ENCODE measurements around the gene HPDL. TPM values are rescaled to one million over a fixed set of nuclear protein-coding genes. Genes with fewer than 3 reads are reported as not detected.
"Not testable (repeated sequence)": the region's sequence is repeated elsewhere in the genome, so short reads cannot be mapped to it uniquely, and the experiment has no call there.

The HPDL gene
- 1 to 10 TPM; 2.9 to 4.8 (median 3.6) TPM for polyA plus RNA-seq (ENCODE audit: insufficient read length in 4 of 4)

- peak; percentile 69 to 76 (median 74) for DNase-seq (ENCODE audit: low read depth in 4 of 4, low spot score in 3 of 4)
Observed at GRCh38 chr1:45326627-45327623, at the start of gene HPDL. HPDL (plus strand) TSS chr1:45326895; CDS start chr1:45327149, 254 bp downstream.

- DNase-seq (ENCODE audit: low read depth in 4 of 4, low spot score in 3 of 4), result no peak
Observed at GRCh38 chr1:45282351-45282750, 44.3 kb upstream of the HPDL start.

GRCh38 chr1:45284858-45285257, 41.8 kb upstream of the HPDL start:
- not testable (repeated sequence) for DNase-seq (ENCODE audit: low read depth in 4 of 4, low spot score in 3 of 4)

GRCh38 chr1:45286521-45286920, 40.2 kb upstream of the HPDL start:
- DNase-seq (ENCODE audit: low read depth in 4 of 4, low spot score in 3 of 4), result not testable (repeated sequence)

GRCh38 chr1:45291002-45291401, 35.7 kb upstream of the HPDL start:
- DNase-seq (ENCODE audit: low read depth in 4 of 4, low spot score in 3 of 4), result not testable (repeated sequence)

GRCh38 chr1:45291716-45292115, 35.0 kb upstream of the HPDL start:
- DNase-seq (ENCODE audit: low read depth in 4 of 4, low spot score in 3 of 4), result no peak

GRCh38 chr1:45297666-45298356, 28.9 kb upstream of the HPDL start:
- no peak for DNase-seq (ENCODE audit: low read depth in 4 of 4, low spot score in 3 of 4)

GRCh38 chr1:45299296-45299695, 27.4 kb upstream of the HPDL start:
- no peak for DNase-seq (ENCODE audit: low read depth in 4 of 4, low spot score in 3 of 4)

GRCh38 chr1:45299981-45300668, 26.6 kb upstream of the HPDL start:
- DNase-seq (ENCODE audit: low read depth in 4 of 4, low spot score in 3 of 4), result peak; percentile 37 to 74 (median 48)

GRCh38 chr1:45300669-45300997, 26.1 kb upstream of the HPDL start:
- no peak for DNase-seq (ENCODE audit: low read depth in 4 of 4, low spot score in 3 of 4)

- no peak for DNase-seq (ENCODE audit: low read depth in 4 of 4, low spot score in 3 of 4)
Observed at GRCh38 chr1:45302505-45303150, 24.1 kb upstream of the HPDL start.

GRCh38 chr1:45303520-45304310, 23.0 kb upstream of the HPDL start:
- peak; percentile 92 to 95 (median 94) for DNase-seq (ENCODE audit: low read depth in 4 of 4, low spot score in 3 of 4)

GRCh38 chr1:45304311-45305081, 22.2 kb upstream of the HPDL start:
- no peak for DNase-seq (ENCODE audit: low read depth in 4 of 4, low spot score in 3 of 4)

- no peak for DNase-seq (ENCODE audit: low read depth in 4 of 4, low spot score in 3 of 4)
Observed at GRCh38 chr1:45305231-45305630, 21.5 kb upstream of the HPDL start.

- no peak for DNase-seq (ENCODE audit: low read depth in 4 of 4, low spot score in 3 of 4)
Observed at GRCh38 chr1:45306319-45306718, 20.4 kb upstream of the HPDL start.

- no peak for DNase-seq (ENCODE audit: low read depth in 4 of 4, low spot score in 3 of 4)
Observed at GRCh38 chr1:45306905-45307304, 19.8 kb upstream of the HPDL start.

- no peak for DNase-seq (ENCODE audit: low read depth in 4 of 4, low spot score in 3 of 4)
Observed at GRCh38 chr1:45314266-45314665, 12.4 kb upstream of the HPDL start.

GRCh38 chr1:45317166-45317565, 9.5 kb upstream of the HPDL start:
- DNase-seq (ENCODE audit: low read depth in 4 of 4, low spot score in 3 of 4), result no peak

GRCh38 chr1:45319761-45320160, 6.9 kb upstream of the HPDL start:
- DNase-seq (ENCODE audit: low read depth in 4 of 4, low spot score in 3 of 4), result no peak
